ENCODE measurements around the gene BTBD9. TPM values are rescaled to one million over a fixed set of nuclear protein-coding genes. Genes with fewer than 3 reads are reported as not detected.

Gene BTBD9
- total RNA-seq, 2 experiments from 2014 or later: 8.2 to 12.2 TPM

DNA sequence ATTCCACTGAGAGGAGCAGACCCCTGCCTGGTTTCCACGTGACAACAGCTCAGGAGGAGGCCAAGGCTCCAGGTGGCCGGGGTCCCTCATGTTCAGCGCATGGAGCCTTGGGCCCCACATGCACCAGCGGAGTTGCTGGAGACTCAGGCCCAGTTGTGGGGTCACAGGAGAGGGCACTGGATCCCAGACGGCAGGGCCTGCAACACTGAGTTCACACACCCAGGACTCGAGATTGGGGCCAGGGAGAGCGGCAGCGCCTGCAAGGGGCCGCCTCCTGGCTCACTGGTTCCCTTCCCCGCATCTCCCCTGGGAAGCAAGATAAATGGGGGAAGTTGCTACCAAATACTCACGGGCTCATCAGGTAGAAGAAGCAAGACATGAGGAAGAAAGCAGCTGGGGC lies 472.1 kb downstream of the BTBD9 start:
- ATAC-seq (no peak), DNase-seq (no peak)
- no peak overlapping the region for H3K27ac Mint-ChIP-seq
- no peaks in the 10 kb centered on the region for H3K27me3 Mint-ChIP-seq
- no peak overlapping the region for H3K4me3 Mint-ChIP-seq
- H3K4me1 Mint-ChIP-seq: no peaks in the 10 kb centered on the region
- ChIA-PET CTCF (interaction anchor here (1.2 kb wide), 1 partner anchor 13 kb away, joined by 3 read pairs; no protein-coding TSS in a partner anchor), POLR2A (no interaction called here)
- H3K36me3 Mint-ChIP-seq (ENCODE audit: low read depth): no peaks in the 10 kb centered on the region
- intact Hi-C loops (cut with DNase I, micrococcal nuclease): no loop called here
- H3K9me3 Mint-ChIP-seq (ENCODE audit: low read depth): no peaks in the 10 kb centered on the region

DNA sequence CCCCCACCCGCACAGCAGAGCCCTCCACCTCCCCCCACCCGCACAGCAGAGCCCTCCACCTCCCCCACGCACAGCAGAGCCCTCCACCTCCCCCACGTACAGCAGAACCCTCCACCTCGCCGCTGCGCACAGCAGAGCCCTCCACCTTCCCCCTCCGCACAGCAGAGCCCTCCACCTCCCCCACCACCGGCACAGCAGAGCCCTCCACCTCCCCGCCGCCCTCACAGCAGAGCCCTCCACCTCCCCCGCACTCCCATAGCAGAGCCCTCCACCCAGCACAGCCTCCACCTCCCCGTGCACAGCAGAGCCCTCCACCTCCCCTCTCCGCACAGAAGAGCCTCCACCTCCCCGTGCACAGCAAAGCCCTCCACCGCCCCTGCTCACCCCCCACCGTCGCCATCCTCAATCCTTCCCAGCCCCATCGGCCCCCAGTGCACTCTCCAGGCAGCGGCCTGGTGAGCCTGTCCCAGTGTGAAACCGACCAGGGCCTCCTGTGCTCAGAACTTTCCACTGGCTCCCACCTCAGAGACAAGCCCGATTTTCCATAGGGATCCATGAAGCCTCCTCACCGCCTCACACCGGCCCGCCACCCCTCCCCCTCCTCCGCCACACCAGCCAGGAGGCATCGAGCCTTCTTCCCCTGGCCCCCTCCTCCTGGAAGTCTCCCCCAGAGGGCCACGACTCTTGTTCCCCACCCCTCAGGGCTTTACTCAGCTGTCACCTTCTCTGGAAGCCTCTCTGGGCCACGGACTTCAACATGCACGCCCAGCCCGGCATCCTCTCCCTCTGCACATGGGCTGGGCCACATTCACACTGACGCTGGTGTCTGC lies 473.1 kb downstream of the BTBD9 start:
- H3K27ac Mint-ChIP-seq: no peak overlapping the region
- intact Hi-C loops (cut with DNase I, micrococcal nuclease): no loop called here

DNA sequence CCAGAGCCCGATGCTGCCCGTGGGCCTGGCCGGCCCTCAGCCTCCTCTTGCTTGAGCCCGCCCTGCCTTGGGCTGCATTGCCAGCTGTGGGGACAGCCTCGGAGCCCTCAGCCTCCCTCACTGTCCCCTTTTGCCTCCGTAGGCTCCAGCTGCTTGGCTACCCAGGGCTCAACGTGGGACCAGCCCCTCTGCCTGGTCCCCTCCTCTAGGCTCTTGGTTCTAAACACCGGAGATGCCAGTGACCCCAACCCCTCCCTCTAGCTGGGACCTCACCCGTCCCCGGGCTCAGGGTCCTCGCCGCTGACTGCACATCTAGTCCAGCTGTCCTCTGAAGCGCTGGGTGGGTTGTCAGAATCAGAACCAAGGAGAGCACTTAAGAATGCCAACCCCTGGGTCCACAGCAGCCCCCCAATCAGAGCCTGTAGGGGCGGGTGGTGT lies 475.0 kb downstream of the BTBD9 start:
- no peak for DNase-seq
- POLR2A ChIA-PET: interaction anchor here (1.0 kb wide), 1 partner anchor 12 kb away, joined by 3 read pairs; no protein-coding TSS in a partner anchor

More for the DNA sequence above, 473.1 kb downstream of the BTBD9 start:
- ATAC-seq: no peak
- POLR2A ChIA-PET: no interaction called here
- Mint-ChIP-seq H3K9me3 (ENCODE audit: low read depth) (no peaks in the 10 kb centered on the region), H3K27me3 (no peaks in the 10 kb centered on the region), H3K4me1 (no peaks in the 10 kb centered on the region), H3K36me3 (ENCODE audit: low read depth) (no peaks in the 10 kb centered on the region), H3K4me3 (no peak overlapping the region)
- DNase-seq: no peak
- CTCF ChIA-PET: no interaction called here

DNA sequence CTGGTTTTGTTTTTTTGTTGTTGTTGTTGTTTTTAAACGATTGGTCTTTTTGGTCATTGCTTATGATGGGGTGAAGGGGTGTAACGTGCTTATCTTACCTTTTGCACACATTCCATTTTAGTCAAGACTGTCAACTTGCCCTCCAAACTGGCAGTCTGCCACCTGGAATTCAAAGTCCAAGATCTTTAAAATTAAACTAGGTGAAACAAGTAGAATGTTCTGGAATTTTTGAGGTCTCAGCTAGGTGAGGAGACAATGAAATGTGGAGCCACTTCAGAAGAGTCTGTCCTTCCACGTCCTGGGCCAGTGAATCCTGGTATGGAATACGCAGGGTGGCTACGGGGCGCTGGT lies 475.6 kb downstream of the BTBD9 start:
- intact Hi-C loops (cut with DNase I, micrococcal nuclease): no loop called here
- CTCF ChIA-PET: no interaction called here
- H3K9me3 Mint-ChIP-seq (ENCODE audit: low read depth): no peaks in the 10 kb centered on the region
- H3K27ac Mint-ChIP-seq: no peak overlapping the region
- H3K27me3 Mint-ChIP-seq: no peaks in the 10 kb centered on the region
- ATAC-seq (no peak), DNase-seq (no peak)
- no peaks in the 10 kb centered on the region for H3K4me1 Mint-ChIP-seq
- H3K4me3 Mint-ChIP-seq: no peak overlapping the region
- peaks cover 10% of the 10 kb centered on the region for H3K36me3 Mint-ChIP-seq (ENCODE audit: low read depth)
- POLR2A ChIA-PET: interaction anchor here (1.0 kb wide), 1 partner anchor 12 kb away, joined by 3 read pairs; no protein-coding TSS in a partner anchor

More for the DNA sequence above, 475.0 kb downstream of the BTBD9 start:
- Mint-ChIP-seq H3K4me1 (no peaks in the 10 kb centered on the region), H3K27me3 (no peaks in the 10 kb centered on the region), H3K27ac (no peak overlapping the region), H3K9me3 (ENCODE audit: low read depth) (no peaks in the 10 kb centered on the region), H3K4me3 (no peak overlapping the region), H3K36me3 (ENCODE audit: low read depth) (peaks cover 7% of the 10 kb centered on the region)
- intact Hi-C loops (cut with DNase I, micrococcal nuclease): no loop called here
- CTCF ChIA-PET: interaction anchor here (0.6 kb wide), 1 partner anchor 16 kb away, joined by 5 read pairs; no protein-coding TSS in a partner anchor
- ATAC-seq: no peak

- Mint-ChIP-seq H3K4me3 (no peak overlapping the region), H3K27ac (no peak overlapping the region), H3K9me3 (ENCODE audit: low read depth) (no peaks in the 10 kb centered on the region), H3K4me1 (no peaks in the 10 kb centered on the region), H3K36me3 (ENCODE audit: low read depth) (peaks cover 16% of the 10 kb centered on the region), H3K27me3 (no peaks in the 10 kb centered on the region)
- CTCF ChIA-PET: no interaction called here
- no peak for ATAC-seq
- POLR2A ChIA-PET: no interaction called here
- no peak for DNase-seq
- intact Hi-C loops (cut with DNase I, micrococcal nuclease): no loop called here
Observed at GRCh38 chr6:38163186-38164130, 476.3 kb downstream of the BTBD9 start.

- no peaks in the 10 kb centered on the region for H3K27me3 Mint-ChIP-seq
- no peak overlapping the region for H3K4me3 Mint-ChIP-seq
- no peak overlapping the region for H3K27ac Mint-ChIP-seq
- no peaks in the 10 kb centered on the region for H3K9me3 Mint-ChIP-seq (ENCODE audit: low read depth)
- DNase-seq (no peak), ATAC-seq (no peak)
- CTCF ChIA-PET: no interaction called here
- POLR2A ChIA-PET: no interaction called here
- H3K4me1 Mint-ChIP-seq: no peaks in the 10 kb centered on the region
- H3K36me3 Mint-ChIP-seq (ENCODE audit: low read depth): peaks cover 18% of the 10 kb centered on the region
- intact Hi-C loops (cut with DNase I, micrococcal nuclease): no loop called here
Observed at GRCh38 chr6:38162493-38163185, 477.1 kb downstream of the BTBD9 start.

GRCh38 chr6:38161754-38162492 lies 477.8 kb downstream of the BTBD9 start:
- CTCF ChIA-PET: no interaction called here
- ATAC-seq (no peak), DNase-seq (no peak)
- no peaks in the 10 kb centered on the region for H3K9me3 Mint-ChIP-seq (ENCODE audit: low read depth)
- H3K4me3 Mint-ChIP-seq: no peak overlapping the region
- peaks cover 21% of the 10 kb centered on the region for H3K36me3 Mint-ChIP-seq (ENCODE audit: low read depth)
- no peaks in the 10 kb centered on the region for H3K27me3 Mint-ChIP-seq
- H3K4me1 Mint-ChIP-seq: no peaks in the 10 kb centered on the region
- intact Hi-C loops (cut with DNase I, micrococcal nuclease): no loop called here
- POLR2A ChIA-PET: no interaction called here
- no peak overlapping the region for H3K27ac Mint-ChIP-seq

DNA sequence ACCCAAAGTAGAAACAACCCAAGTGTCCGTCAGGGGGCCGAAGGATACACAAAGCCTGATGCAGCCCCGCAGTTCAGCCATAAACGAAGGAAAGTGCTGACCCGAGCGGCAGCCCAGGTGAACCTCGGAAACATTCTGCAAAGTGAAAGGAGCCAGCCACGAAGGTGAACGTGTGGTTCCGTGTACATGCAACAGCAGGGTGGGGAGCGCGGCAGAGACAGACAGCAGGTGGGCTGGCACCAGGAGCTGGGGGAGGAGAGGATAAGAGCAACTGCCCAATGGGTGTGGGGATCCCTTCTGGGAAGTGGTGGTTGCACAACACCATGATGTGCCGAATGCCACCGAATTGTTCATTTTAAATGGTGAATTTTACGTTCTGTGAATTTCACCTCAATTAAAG lies 478.4 kb downstream of the BTBD9 start:
- Mint-ChIP-seq H3K27me3 (no peaks in the 10 kb centered on the region), H3K36me3 (ENCODE audit: low read depth) (peaks cover 21% of the 10 kb centered on the region), H3K4me3 (no peak overlapping the region), H3K27ac (no peak overlapping the region), H3K4me1 (no peaks in the 10 kb centered on the region), H3K9me3 (ENCODE audit: low read depth) (no peaks in the 10 kb centered on the region)
- POLR2A ChIA-PET: no interaction called here
- intact Hi-C loops (cut with DNase I, micrococcal nuclease): no loop called here
- CTCF ChIA-PET: no interaction called here
- ATAC-seq: no peak
- DNase-seq: no peak

DNA sequence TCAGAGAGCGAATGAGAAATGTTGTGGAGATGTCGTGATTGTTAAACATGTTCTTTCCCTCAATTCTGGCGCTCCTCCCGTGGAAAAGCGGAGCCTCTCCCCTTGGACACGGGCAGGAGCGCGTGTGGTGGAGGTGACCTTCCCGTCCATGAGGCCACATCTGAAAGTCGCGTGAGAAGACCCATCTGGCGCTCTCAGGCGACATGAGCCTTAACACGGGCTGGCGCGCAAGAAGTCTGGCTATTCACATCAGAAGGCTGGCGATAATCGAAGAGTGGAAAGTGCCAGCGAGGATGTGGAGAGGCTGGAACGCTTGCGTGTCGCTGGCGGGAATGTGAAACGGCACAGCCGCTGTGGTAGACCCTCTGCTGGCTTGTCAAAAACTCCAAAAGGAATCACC lies 478.9 kb downstream of the BTBD9 start:
- no peak overlapping the region for H3K4me3 Mint-ChIP-seq
- peaks cover 21% of the 10 kb centered on the region for H3K36me3 Mint-ChIP-seq (ENCODE audit: low read depth)
- ChIA-PET POLR2A (no interaction called here), CTCF (no interaction called here)
- no peaks in the 10 kb centered on the region for H3K9me3 Mint-ChIP-seq (ENCODE audit: low read depth)
- no peak overlapping the region for H3K27ac Mint-ChIP-seq
- H3K4me1 Mint-ChIP-seq: no peaks in the 10 kb centered on the region
- DNase-seq (no peak), ATAC-seq (no peak)
- H3K27me3 Mint-ChIP-seq: no peaks in the 10 kb centered on the region
- intact Hi-C loops (cut with DNase I, micrococcal nuclease): no loop called here

GRCh38 chr6:38159596-38159995 lies 480.1 kb downstream of the BTBD9 start:
- POLR2A ChIA-PET: no interaction called here
- intact Hi-C loops (cut with DNase I, micrococcal nuclease): no loop called here
- Mint-ChIP-seq H3K27me3 (no peaks in the 10 kb centered on the region), H3K36me3 (ENCODE audit: low read depth) (peaks cover 21% of the 10 kb centered on the region), H3K4me1 (no peaks in the 10 kb centered on the region), H3K27ac (no peak overlapping the region), H3K4me3 (no peak overlapping the region), H3K9me3 (ENCODE audit: low read depth) (no peaks in the 10 kb centered on the region)
- CTCF ChIA-PET: no interaction called here
- DNase-seq (no peak), ATAC-seq (no peak)

- DNase-seq (no peak), ATAC-seq (no peak)
- ChIA-PET CTCF (interaction anchor here (0.7 kb wide), 1 partner anchor 50 kb away, joined by 3 read pairs; no protein-coding TSS in a partner anchor), POLR2A (no interaction called here)
- H3K27me3 Mint-ChIP-seq: no peaks in the 10 kb centered on the region
- H3K27ac Mint-ChIP-seq: no peak overlapping the region
- H3K4me3 Mint-ChIP-seq: no peak overlapping the region
- H3K4me1 Mint-ChIP-seq: no peaks in the 10 kb centered on the region
- no peaks in the 10 kb centered on the region for H3K9me3 Mint-ChIP-seq (ENCODE audit: low read depth)
- peaks cover 21% of the 10 kb centered on the region for H3K36me3 Mint-ChIP-seq (ENCODE audit: low read depth)
- intact Hi-C loops (cut with DNase I, micrococcal nuclease): no loop called here
Observed at GRCh38 chr6:38158762-38159350, 480.9 kb downstream of the BTBD9 start.
